DOHH2 (cell line): ENCODE measurements around the gene EYA4.

Source experiments
- EZH2phosphoT487 ChIP-seq: fragments of 200-600 bp; sonication (generic); IDR thresholded peaks from 2 replicates; pipeline ENCODE4 v1.6.1; 2017; ENCODE audit warnings: borderline replicate concordance, mild to moderate bottlenecking, antibody characterized with exemption, low read length, moderate library complexity, mixed read lengths
- TF ChIP-seq, protein P1 (sequence below): fragments of 200-600 bp; sonication (generic); IDR thresholded peaks from one replicate; pipeline ENCODE4 v1.5.1; 2014; ENCODE audit warnings: antibody characterized with exemption, mild to moderate bottlenecking, low read depth, low read length; ENCODE audit not compliant: poor library complexity, severe bottlenecking

- TF ChIP-seq, protein P1, sequence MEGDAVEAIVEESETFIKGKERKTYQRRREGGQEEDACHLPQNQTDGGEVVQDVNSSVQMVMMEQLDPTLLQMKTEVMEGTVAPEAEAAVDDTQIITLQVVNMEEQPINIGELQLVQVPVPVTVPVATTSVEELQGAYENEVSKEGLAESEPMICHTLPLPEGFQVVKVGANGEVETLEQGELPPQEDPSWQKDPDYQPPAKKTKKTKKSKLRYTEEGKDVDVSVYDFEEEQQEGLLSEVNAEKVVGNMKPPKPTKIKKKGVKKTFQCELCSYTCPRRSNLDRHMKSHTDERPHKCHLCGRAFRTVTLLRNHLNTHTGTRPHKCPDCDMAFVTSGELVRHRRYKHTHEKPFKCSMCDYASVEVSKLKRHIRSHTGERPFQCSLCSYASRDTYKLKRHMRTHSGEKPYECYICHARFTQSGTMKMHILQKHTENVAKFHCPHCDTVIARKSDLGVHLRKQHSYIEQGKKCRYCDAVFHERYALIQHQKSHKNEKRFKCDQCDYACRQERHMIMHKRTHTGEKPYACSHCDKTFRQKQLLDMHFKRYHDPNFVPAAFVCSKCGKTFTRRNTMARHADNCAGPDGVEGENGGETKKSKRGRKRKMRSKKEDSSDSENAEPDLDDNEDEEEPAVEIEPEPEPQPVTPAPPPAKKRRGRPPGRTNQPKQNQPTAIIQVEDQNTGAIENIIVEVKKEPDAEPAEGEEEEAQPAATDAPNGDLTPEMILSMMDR: no peak
- TF ChIP-seq EZH2phosphoT487: no peak
Observed at GRCh38 chr6:133551436-133551835, 310.3 kb downstream of the EYA4 start.
